GM21515 (cell line): ENCODE results near the gene NEFH.

ENCODE experiments used
- ATAC-seq: cut with Tn5 transposase; IDR thresholded peaks from one replicate; pipeline ENCODE4 v1.9.1; 2021; ENCODE audit not compliant: unreplicated experiment

NEFH gene

DNA sequence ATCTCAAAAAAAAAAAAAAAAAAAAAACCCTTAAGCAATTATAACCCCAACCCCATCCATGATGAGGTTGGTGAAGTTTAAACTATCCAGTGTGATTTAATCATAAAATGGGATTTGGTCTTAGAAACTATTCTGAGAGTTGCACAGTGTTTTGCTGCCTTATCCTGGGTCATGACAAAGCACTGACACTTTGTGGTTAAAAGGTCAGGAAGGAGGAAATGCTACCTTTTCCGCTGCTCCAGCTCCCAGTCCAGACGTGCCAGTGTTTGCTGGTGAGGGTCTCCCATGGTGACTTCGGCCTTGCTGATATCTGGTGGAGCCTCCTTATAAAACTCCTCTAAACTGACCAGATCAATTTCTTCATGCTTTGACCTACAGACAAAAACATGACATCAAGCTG lies 59.1 kb downstream of the NEFH start:
- no peak for ATAC-seq
